ENCODE results near the gene AHCY. TPM values are rescaled to one million over a fixed set of nuclear protein-coding genes. Genes with fewer than 3 reads are reported as not detected.
"Not testable (repeated sequence)": the region's sequence is repeated elsewhere in the genome, so short reads cannot be mapped to it uniquely, and the experiment has no call there.

Gene AHCY
- total RNA-seq, 2 donors from 2014 or later: 271 to 350 TPM

- not testable (repeated sequence) for H3K9ac ChIP-seq (ENCODE audit: extremely low read depth, low read length, poor library complexity, severe bottlenecking); H3K9me3 ChIP-seq (ENCODE audit: control insufficient read depth, low read length); H3K4me1 ChIP-seq (ENCODE audit: control insufficient read depth, insufficient read depth, low read length); H3K4me3 Mint-ChIP-seq; H3K4me1 Mint-ChIP-seq; H3K27me3 Mint-ChIP-seq (ENCODE audit: insufficient read depth); H3K27ac Mint-ChIP-seq; H3K27me3 ChIP-seq (ENCODE audit: control insufficient read depth, insufficient read depth, low read length, poor library complexity, severe bottlenecking); H3K27ac ChIP-seq (ENCODE audit: low read depth, low read length); H3K9me3 Mint-ChIP-seq; DNase-seq; H3K4me3 ChIP-seq (ENCODE audit: low read length)
- TF ChIP-seq, protein P1, sequence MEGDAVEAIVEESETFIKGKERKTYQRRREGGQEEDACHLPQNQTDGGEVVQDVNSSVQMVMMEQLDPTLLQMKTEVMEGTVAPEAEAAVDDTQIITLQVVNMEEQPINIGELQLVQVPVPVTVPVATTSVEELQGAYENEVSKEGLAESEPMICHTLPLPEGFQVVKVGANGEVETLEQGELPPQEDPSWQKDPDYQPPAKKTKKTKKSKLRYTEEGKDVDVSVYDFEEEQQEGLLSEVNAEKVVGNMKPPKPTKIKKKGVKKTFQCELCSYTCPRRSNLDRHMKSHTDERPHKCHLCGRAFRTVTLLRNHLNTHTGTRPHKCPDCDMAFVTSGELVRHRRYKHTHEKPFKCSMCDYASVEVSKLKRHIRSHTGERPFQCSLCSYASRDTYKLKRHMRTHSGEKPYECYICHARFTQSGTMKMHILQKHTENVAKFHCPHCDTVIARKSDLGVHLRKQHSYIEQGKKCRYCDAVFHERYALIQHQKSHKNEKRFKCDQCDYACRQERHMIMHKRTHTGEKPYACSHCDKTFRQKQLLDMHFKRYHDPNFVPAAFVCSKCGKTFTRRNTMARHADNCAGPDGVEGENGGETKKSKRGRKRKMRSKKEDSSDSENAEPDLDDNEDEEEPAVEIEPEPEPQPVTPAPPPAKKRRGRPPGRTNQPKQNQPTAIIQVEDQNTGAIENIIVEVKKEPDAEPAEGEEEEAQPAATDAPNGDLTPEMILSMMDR (conservative IDR thresholded peaks at IDR 0.05): peak; percentile 54
- peaks cover 85% of the 10 kb centered on the region for H3K36me3 ChIP-seq (ENCODE audit: control insufficient read depth, insufficient read depth, low read length)
- 93 to 94% methylated on average over 4 to 5 of the region's 5 CpGs for WGBS, 2 experiments (ENCODE audit: insufficient coverage in 1 of 2, insufficient read length in 1 of 2)
- peaks cover 93% of the 10 kb centered on the region for H3K36me3 Mint-ChIP-seq (ENCODE audit: low read depth)
Observed at GRCh38 chr20:34287500-34287899, 15.7 kb downstream of the AHCY start.

DNA sequence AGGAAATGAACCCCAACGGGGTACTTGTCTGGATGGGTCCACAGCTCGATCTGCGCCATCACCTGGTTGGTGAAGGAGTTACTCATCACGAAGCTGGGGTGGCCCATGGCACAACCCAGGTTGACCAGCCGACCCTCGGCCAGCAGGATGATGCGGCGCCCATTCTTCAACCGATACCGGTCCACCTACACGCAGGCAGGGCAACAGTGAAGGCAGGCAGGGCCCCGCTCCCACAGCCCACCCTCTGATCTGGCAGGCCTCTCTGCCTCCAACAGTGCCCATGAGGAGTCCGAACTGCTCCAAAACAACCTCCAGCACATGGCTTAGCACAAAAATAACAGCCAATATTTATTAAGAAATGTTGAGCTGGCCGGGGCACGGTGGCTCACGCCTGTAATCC is 17.7 kb downstream of the AHCY start:
- TF ChIP-seq, protein P1 (conservative IDR thresholded peaks at IDR 0.05): no peak
- 95 to 99% methylated on average over 14 to 16 of the region's 16 CpGs for WGBS, 2 experiments (ENCODE audit: insufficient coverage in 1 of 2, insufficient read length in 1 of 2)
- Mint-ChIP-seq H3K27ac (no peak overlapping the region), H3K4me3 (no peak overlapping the region), H3K9me3 (no peaks in the 10 kb centered on the region), H3K36me3 (ENCODE audit: low read depth) (peaks cover 93% of the 10 kb centered on the region), H3K27me3 (ENCODE audit: insufficient read depth) (no peaks in the 10 kb centered on the region), H3K4me1 (no peaks in the 10 kb centered on the region)
- Histone ChIP-seq H3K9me3 (ENCODE audit: control insufficient read depth, low read length) (no peaks in the 10 kb centered on the region), H3K9ac (ENCODE audit: extremely low read depth, low read length, poor library complexity, severe bottlenecking) (no peak overlapping the region), H3K27me3 (ENCODE audit: control insufficient read depth, insufficient read depth, low read length, poor library complexity, severe bottlenecking) (no peaks in the 10 kb centered on the region), H3K27ac (ENCODE audit: low read depth, low read length) (no peak overlapping the region), H3K4me1 (ENCODE audit: control insufficient read depth, insufficient read depth, low read length) (no peaks in the 10 kb centered on the region), H3K4me3 (ENCODE audit: low read length) (no peak overlapping the region), H3K36me3 (ENCODE audit: control insufficient read depth, insufficient read depth, low read length) (peaks cover 85% of the 10 kb centered on the region)
- DNase-seq: no peak

- Mint-ChIP-seq H3K36me3 (ENCODE audit: low read depth) (peaks cover 93% of the 10 kb centered on the region), H3K9me3 (no peaks in the 10 kb centered on the region), H3K4me1 (no peaks in the 10 kb centered on the region), H3K4me3 (no peak overlapping the region), H3K27ac (no peak overlapping the region), H3K27me3 (ENCODE audit: insufficient read depth) (no peaks in the 10 kb centered on the region)
- Histone ChIP-seq H3K27me3 (ENCODE audit: control insufficient read depth, insufficient read depth, low read length, poor library complexity, severe bottlenecking) (no peaks in the 10 kb centered on the region), H3K9me3 (ENCODE audit: control insufficient read depth, low read length) (no peaks in the 10 kb centered on the region), H3K27ac (ENCODE audit: low read depth, low read length) (no peak overlapping the region), H3K4me1 (ENCODE audit: control insufficient read depth, insufficient read depth, low read length) (no peaks in the 10 kb centered on the region), H3K4me3 (ENCODE audit: low read length) (no peak overlapping the region), H3K36me3 (ENCODE audit: control insufficient read depth, insufficient read depth, low read length) (peaks cover 89% of the 10 kb centered on the region), H3K9ac (ENCODE audit: extremely low read depth, low read length, poor library complexity, severe bottlenecking) (no peak overlapping the region)
- TF ChIP-seq, protein P1 (conservative IDR thresholded peaks at IDR 0.05): no peak
- 80 to 96% methylated on average over 1 of the region's 1 CpG for WGBS, 2 experiments (ENCODE audit: insufficient coverage in 1 of 2, insufficient read length in 1 of 2)
- DNase-seq: no peak
Observed at GRCh38 chr20:34283844-34284243, 19.3 kb downstream of the AHCY start.

Data from endodermal cell (in vitro differentiated cells).